OCI-LY1 (cell line): ENCODE data around the gene PLD6.
A peak's percentile ranks its signal among the peaks of the same experiment; 100 is the strongest.

Experiments used
- H2AFZ ChIP-seq: fragments of 200-600 bp; sonication (generic), shearing (Covaris generic); 2 replicates; pipeline ENCODE4 v1.6.0; 2014; ENCODE audit warnings: antibody characterized with exemption, mild to moderate bottlenecking, low read length
- H3F3A ChIP-seq: fragments of 200-600 bp; sonication (generic), shearing (Covaris generic); 2 replicates; pipeline ENCODE4 v1.6.0; 2014; ENCODE audit warnings: mild to moderate bottlenecking, antibody characterized with exemption, low read length, moderate library complexity; ENCODE audit not compliant: insufficient read depth
- H3K27ac ChIP-seq: fragments of 200-600 bp; sonication (generic); 2 replicates; pipeline ENCODE4 v1.5.1; 2014; ENCODE audit warnings: low read length, mixed run types, mild to moderate bottlenecking, low read depth; ENCODE audit not compliant: poor library complexity, severe bottlenecking
- H3K27me3 ChIP-seq: fragments of 200-600 bp; sonication (generic); 2 replicates; pipeline ENCODE4 v1.6.0; 2014; ENCODE audit warnings: antibody characterized with exemption, mild to moderate bottlenecking, low read length, moderate library complexity; ENCODE audit not compliant: insufficient read depth
- H3K36me3 ChIP-seq: fragments of 200-600 bp; sonication (generic); 2 replicates; pipeline ENCODE4 v1.6.1; 2014; ENCODE audit warnings: mild to moderate bottlenecking, antibody characterized with exemption, low read length, moderate library complexity, mixed read lengths; ENCODE audit not compliant: insufficient read depth
- H3K4me1 ChIP-seq: fragments of 200-600 bp; sonication (generic); 2 replicates; pipeline ENCODE4 v1.5.1; 2014; ENCODE audit warnings: mild to moderate bottlenecking, low read length, moderate library complexity; ENCODE audit not compliant: insufficient read depth, severe bottlenecking
- H3K4me2 ChIP-seq: fragments of 200-600 bp; sonication (generic), shearing (Covaris generic); 2 replicates; pipeline ENCODE4 v1.6.1; 2014; ENCODE audit warnings: low read length
- H3K4me3 ChIP-seq: fragments of 200-600 bp; sonication (generic); 2 replicates; pipeline ENCODE4 v1.5.1; 2014; ENCODE audit warnings: low read length, low read depth, mild to moderate bottlenecking, mixed read lengths; ENCODE audit not compliant: poor library complexity, severe bottlenecking
- H3K79me2 ChIP-seq: fragments of 200-600 bp; shearing (Covaris generic); 2 replicates; pipeline ENCODE4 v1.6.1; 2016; ENCODE audit warnings: mixed run types, low read length, mixed read lengths; ENCODE audit not compliant: insufficient read depth
- H3K9ac ChIP-seq: fragments of 200-600 bp; sonication (generic), shearing (Covaris generic); 2 replicates; pipeline ENCODE4 v1.6.1; 2014; ENCODE audit warnings: mild to moderate bottlenecking, low read length, mixed read lengths
- H3K9me2 ChIP-seq: fragments of 200-600 bp; sonication (generic), shearing (Covaris generic); 2 replicates; pipeline ENCODE4 v1.6.1; 2014; ENCODE audit warnings: low read depth, mild to moderate bottlenecking, low read length, mixed read lengths
- H3K9me3 ChIP-seq: fragments of 200-600 bp; shearing (Covaris generic); 2 replicates; pipeline ENCODE4 v1.6.1; 2014; ENCODE audit warnings: low read length, mixed read lengths
- H4K20me1 ChIP-seq: fragments of 200-600 bp; sonication (generic), shearing (Covaris generic); 2 replicates; pipeline ENCODE4 v1.6.0; 2016; ENCODE audit warnings: mild to moderate bottlenecking, low read length; ENCODE audit not compliant: insufficient read depth
- CTCF ChIP-seq: fragments of 200-600 bp; sonication (generic), shearing (Covaris generic); IDR thresholded peaks from 2 replicates; pipeline ENCODE4 v1.5.1; 2017; ENCODE audit warnings: mild to moderate bottlenecking, antibody characterized with exemption, low read length, moderate library complexity, mixed read lengths
- EZH2 ChIP-seq: fragments of 200-600 bp; sonication (generic), shearing (Covaris generic); IDR thresholded peaks from 2 replicates; pipeline ENCODE4 v1.8.0; 2017; ENCODE audit warnings: borderline replicate concordance, mixed run types, mild to moderate bottlenecking, antibody characterized with exemption, low read length, moderate library complexity, mixed read lengths

The PLD6 gene

GRCh38 chr17:17216776-17217175 lies 10.6 kb upstream of the PLD6 start:
- Histone ChIP-seq H3K9me2 (no peaks in the 10 kb centered on the region), H2AFZ (no peak overlapping the region), H3F3A (no peaks in the 10 kb centered on the region), H3K79me2 (no peaks in the 10 kb centered on the region), H4K20me1 (no peaks in the 10 kb centered on the region), H3K4me1 (no peaks in the 10 kb centered on the region), H3K4me2 (no peak overlapping the region), H3K9ac (no peak overlapping the region), H3K4me3 (no peak overlapping the region), H3K9me3 (no peaks in the 10 kb centered on the region), H3K27ac (no peak overlapping the region), H3K27me3 (no peaks in the 10 kb centered on the region), H3K36me3 (peaks cover 51% of the 10 kb centered on the region)
- no peak for TF ChIP-seq EZH2
- peak; percentile 21; the same call in 1 of the 2 replicates for TF ChIP-seq CTCF

GRCh38 chr17:17216236-17216635 lies 10.1 kb upstream of the PLD6 start:
- no peaks in the 10 kb centered on the region for H3F3A ChIP-seq
- no peak overlapping the region for H3K27ac ChIP-seq
- no peaks in the 10 kb centered on the region for H4K20me1 ChIP-seq
- H2AFZ ChIP-seq: no peak overlapping the region
- no peaks in the 10 kb centered on the region for H3K79me2 ChIP-seq
- H3K27me3 ChIP-seq: no peaks in the 10 kb centered on the region
- H3K9me3 ChIP-seq: no peaks in the 10 kb centered on the region
- no peaks in the 10 kb centered on the region for H3K9me2 ChIP-seq
- H3K4me3 ChIP-seq: no peak overlapping the region
- TF ChIP-seq CTCF: no peak
- TF ChIP-seq EZH2: no peak
- no peaks in the 10 kb centered on the region for H3K4me1 ChIP-seq
- H3K9ac ChIP-seq: no peak overlapping the region
- H3K4me2 ChIP-seq: no peak overlapping the region
- peaks cover 46% of the 10 kb centered on the region for H3K36me3 ChIP-seq

- H3K4me3 ChIP-seq: no peak overlapping the region
- H3K9me2 ChIP-seq: no peaks in the 10 kb centered on the region
- no peaks in the 10 kb centered on the region for H4K20me1 ChIP-seq
- no peaks in the 10 kb centered on the region for H3K4me1 ChIP-seq
- TF ChIP-seq EZH2 (no peak), CTCF (no peak)
- no peak overlapping the region for H3K4me2 ChIP-seq
- no peaks in the 10 kb centered on the region for H3K9me3 ChIP-seq
- H3K9ac ChIP-seq: no peak overlapping the region
- no peak overlapping the region for H3K27ac ChIP-seq
- no peaks in the 10 kb centered on the region for H3K27me3 ChIP-seq
- no peaks in the 10 kb centered on the region for H3F3A ChIP-seq
- H3K79me2 ChIP-seq: no peaks in the 10 kb centered on the region
- H3K36me3 ChIP-seq: peaks cover 39% of the 10 kb centered on the region
- no peak overlapping the region for H2AFZ ChIP-seq
Observed at GRCh38 chr17:17215575-17215974, 9.4 kb upstream of the PLD6 start.
